GM12891 (cell line): ENCODE data around the gene C2CD3.

Source experiments
- POLR2A ChIP-seq: IDR thresholded peaks from 2 replicates; pipeline ENCODE4 v1.6.1; 2011; ENCODE audit warnings: low read depth, low read length, control low read depth
- POLR2AphosphoS5 ChIP-seq: IDR thresholded peaks from 2 replicates; pipeline ENCODE4 v1.6.1; 2011; ENCODE audit warnings: low read depth, low read length, control low read depth
- POU2F2 ChIP-seq: IDR thresholded peaks from 2 replicates; pipeline ENCODE4 v1.6.1; 2011; ENCODE audit warnings: low read depth, mild to moderate bottlenecking, control low read depth, low read length, moderate library complexity
- SPI1 ChIP-seq: IDR thresholded peaks from 2 replicates; pipeline ENCODE4 v1.6.1; 2011; ENCODE audit warnings: low read depth, low read length, control low read depth
- TAF1 ChIP-seq: IDR thresholded peaks from 2 replicates; pipeline ENCODE4 v1.6.1; 2011; ENCODE audit warnings: low read depth, low read length, control low read depth

DNA sequence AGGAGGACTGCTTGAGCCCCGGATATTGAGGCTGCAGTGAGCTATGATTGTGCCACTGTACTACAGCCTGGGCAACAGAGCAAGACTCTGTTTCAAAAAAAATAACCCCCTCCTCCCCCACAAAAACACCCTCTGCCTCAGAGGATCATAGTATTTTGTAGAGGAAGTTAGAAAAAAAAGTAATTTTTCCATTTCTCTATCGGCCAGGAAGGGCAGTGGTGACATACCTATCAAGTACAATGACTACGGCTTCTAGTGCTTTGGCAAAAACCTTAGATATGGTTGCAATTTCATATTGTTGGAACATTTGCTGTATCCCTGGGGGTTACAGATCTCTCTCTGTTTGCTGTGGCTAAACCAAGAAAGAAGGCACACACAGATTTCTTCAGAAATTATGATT lies 28.9 kb downstream of the C2CD3 start:
- TF ChIP-seq POLR2A (no peak), POLR2AphosphoS5 (no peak), TAF1 (no peak), POU2F2 (no peak), SPI1 (no peak)
